Middle frontal gyrus (tissue), 1 donor: ENCODE data around the gene HIPK2.

Experiments
- DNase-seq: peaks from one replicate; pipeline ENCODE4 v3.0.0-alpha.2; 2015; ENCODE audit warnings: low spot score; ENCODE audit errors: extremely low spot score

Gene HIPK2

DNA sequence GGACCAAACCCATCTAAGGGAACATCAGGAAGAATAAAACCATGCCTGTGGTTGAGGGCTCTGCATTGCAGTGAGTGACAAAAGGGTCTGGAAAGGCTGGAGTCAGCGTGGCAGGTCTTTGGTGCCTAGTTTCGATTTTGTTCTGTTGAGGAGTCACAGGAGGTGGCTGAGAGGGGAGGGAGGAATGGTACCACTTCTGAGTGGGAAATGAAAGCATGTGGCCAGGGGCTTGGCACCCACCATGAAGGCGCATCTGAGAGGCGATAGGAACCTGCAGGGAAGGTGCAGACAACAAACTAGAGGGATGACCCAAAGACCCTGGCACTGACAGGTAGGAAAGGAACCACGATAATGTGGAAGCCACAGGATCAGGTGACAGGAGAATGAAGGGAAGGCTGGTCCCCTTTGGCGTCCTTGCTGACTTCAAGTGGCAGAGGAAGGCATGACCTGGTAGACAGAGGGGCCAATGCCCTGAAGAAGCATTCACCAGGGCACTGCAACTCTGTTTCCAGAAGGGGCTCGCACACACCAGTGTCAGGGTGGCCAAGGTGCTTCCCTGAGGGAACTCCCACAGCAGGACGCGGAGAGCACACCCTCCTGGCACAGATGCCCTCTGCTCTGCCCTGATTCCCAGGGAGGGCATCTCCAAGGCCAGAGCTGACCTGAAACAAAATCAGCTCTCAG lies 41.7 kb downstream of the HIPK2 start:
- DNase-seq = no peak

DNA sequence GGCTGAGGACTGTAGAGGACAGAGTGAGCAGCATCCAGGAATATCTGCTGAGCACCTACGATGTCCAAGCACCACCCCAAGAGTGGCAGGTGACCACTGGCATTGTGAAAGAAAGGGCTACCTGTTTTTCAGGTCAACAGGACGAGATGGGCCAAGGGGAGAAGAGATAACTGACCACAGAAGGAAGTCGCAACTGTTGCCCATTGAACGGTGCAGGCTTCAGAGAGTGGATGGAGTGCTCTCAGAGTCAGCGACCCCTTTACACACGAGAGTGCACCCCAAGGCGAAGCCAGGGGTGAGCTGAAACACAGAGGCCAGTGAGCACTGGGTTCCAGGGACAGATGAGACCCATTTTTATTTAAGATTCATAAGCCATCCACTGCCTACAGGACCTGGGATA lies 42.3 kb downstream of the HIPK2 start:
- DNase-seq = no peak

DNA sequence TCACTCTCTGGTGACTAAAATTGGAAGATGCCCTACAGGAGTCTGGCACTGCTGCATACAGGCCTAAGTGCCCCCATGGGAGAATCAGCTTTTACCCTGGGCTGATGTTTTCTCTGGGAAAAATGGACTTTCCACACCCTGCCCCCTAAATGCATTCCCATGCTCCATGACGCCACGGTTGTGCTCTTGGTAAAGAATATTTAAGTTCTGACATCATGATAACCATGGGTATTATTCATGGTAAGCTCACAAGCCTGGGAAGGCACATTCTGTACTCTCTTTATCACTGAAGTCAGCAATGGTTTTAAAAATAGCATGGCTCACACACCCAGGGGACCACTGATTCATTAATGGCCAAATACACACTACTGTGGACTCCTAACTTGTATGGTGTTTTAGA lies 43.4 kb downstream of the HIPK2 start:
- DNase-seq = no peak

DNA sequence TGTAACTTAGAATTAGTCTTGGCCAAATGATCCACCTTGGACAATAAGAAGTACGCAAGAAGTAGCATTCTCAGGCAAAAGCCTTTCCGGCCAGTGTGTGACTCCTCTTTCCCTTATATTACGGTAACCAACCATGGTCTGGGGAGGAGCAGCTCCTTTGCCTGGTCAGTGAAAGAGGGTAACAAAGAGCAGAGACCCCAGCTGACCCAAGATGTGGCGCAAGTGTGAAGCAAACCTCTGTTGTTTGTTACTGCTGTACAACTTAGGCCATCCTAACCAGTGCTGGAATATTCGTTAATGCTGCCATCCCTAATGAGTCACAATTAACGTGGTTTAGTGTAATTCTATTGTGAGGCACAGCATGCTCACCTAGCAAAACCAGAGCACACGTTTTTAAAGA lies 44.0 kb downstream of the HIPK2 start:
- no peak for DNase-seq

- DNase-seq = no peak
These were observed 45.2 kb downstream of the HIPK2 start for GRCh38 chr7:139732471-139733167.

DNA sequence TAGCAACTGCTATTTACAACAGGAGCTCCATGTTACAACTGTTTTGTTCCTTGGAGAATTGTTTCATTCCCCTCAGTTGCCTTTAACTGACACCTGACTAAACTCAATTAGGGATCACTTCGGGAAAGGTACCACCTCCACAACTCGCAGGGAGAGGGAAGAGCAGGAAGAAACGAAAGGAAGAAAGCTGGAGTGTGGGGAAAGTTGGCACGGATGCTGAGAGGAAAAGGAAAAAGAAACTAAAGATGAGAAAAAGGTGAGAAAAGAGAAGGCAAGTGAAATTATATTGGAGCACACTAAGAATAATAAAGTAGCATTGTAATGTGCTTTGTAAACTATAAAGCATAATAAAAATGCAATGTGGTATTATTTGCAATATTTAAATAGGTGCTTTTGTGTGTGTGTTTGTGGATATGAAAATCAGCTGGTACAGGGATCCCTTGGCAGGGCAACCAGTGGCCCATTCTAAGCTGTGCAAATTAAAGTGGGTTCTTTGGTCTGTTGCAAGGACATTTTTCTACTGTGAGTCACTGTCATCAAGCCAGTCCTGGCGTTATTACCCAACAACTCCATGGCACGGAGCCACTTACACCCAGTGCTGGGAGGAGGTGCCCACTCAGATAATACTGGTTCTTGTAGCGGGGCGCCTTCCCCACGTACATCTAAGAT lies 45.9 kb downstream of the HIPK2 start:
- no peak for DNase-seq

GRCh38 chr7:139730746-139731612 lies 46.8 kb downstream of the HIPK2 start:
- DNase-seq = no peak

- no peak for DNase-seq
These were observed 49.6 kb downstream of the HIPK2 start for GRCh38 chr7:139728203-139728602.

DNA sequence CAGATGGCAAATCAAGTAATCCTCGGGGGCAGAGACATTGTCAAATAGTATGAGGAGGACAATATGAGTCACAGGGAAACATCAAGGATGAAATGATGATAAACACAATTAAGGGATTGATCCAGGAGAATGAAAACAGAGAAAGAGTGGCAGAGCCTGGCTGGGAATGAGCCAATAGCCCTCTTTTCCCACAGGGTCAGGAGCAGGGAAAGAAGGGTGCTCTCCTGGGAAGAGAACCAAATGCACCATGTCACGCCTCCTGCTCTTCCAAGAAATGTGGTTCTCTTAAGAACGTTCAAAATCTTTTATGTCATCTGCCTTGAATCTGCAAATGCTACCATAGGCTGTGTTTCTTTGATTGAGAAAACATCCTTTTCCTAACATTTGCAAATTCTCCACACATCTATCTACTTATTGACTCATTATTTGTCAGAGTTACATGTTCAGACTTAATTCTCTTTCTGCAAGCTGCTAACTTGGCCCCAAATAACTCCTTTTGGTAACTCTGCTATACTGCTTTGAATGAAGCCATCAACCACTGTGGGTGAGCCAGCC lies 50.6 kb downstream of the HIPK2 start:
- DNase-seq = no peak

DNA sequence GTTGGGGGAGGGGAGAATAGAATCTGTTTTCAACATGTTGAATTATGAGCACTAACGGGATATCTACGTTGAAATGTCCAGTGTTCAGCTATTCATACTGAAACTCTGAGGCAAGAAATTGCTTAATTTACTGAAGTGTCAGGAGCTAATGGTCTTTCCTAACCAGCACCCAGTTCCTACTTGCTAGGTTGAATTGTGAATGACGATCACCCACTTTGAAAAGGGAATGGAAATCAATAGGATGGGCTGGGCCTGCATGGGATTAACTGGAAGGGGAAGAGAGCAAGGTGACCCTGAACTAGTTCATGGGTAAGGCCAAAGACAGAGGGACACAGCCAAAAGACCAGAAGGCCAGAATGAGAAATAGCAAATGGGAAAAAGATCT lies 51.3 kb downstream of the HIPK2 start:
- DNase-seq = no peak

- no peak for DNase-seq
These were observed 51.8 kb downstream of the HIPK2 start for GRCh38 chr7:139725858-139726484.

DNA sequence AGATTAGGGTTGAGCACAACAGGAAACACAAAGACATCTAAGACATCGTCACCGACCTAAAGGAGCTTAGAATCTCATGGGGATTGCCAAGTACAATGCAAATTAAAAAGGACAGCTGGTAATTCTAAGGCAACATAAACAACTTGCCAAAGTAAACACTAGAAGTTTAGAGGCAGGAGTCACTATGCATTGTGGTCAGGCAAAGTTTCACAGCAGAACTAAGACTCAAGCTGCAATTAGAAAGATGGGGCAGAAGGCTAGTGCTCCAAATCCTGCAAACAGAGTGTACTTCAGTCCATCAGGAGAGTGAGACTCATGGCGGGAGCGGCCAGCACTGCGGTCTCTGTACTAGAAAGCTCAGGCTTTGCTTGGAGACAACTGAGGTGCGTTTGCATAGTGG lies 52.7 kb downstream of the HIPK2 start:
- no peak for DNase-seq

DNA sequence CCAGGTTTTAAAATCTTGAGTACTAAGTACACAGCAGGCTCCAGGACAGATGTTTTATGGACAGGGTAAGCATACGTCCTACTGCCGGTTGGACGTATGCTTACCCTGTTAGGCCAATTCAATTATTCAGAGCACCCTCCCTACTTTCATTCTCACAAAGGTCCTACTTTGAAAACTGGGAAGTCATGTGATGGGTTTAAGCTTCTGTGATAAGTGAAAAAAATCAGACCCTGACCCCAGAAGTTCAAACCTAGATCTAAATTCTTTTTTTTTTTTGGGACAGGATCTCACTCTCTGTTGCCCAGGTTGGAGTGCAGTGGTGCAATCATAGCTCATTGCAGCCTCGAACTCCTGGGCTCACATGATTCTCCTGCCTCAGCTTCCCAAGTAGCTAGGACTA lies 55.2 kb downstream of the HIPK2 start:
- no peak for DNase-seq

DNA sequence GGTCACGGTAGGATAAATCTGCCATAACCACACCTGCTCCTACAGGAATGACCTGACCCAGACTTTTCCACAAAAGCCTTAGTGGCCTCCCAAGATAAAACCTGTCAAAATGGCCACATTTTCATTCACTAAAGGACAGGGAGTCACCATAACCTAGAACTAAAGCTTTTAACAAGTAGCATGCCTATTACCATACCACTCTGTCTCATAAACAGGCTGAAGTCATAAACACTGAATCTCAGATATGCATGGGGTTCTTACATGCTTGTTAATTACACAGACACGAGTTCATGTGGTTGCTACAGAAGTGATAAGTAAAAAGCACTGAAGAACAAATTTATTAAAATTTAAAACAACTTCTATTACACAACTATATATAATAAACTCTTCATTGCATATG lies 56.0 kb downstream of the HIPK2 start:
- DNase-seq = no peak

- no peak for DNase-seq
These were observed 56.4 kb downstream of the HIPK2 start for GRCh38 chr7:139721417-139721816.

DNA sequence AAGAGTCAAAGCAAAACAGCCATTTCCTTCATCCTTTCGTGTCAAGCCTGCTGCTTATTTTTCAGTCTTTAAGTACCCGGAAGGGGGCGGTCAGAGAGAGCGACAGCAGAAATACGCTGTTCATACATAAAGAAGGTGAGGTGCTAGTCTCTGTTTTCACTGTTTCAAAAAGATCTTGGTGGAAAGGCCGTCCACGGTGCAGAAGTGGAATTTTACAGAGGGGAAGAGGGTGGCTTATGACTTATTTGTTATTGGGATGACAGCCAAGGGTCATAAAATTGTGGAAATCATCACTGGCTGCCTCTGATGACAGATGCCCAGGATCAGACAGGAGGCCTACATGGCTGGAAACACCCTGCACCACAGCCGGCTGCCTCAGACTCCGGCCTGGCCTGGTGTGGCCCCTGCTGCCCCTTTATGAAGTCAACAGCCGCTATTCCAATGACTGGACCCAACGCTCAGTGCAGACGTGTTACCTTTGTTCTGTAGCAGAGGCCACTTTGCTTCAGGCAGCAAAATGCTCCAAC lies 57.0 kb downstream of the HIPK2 start:
- DNase-seq = no peak

DNA sequence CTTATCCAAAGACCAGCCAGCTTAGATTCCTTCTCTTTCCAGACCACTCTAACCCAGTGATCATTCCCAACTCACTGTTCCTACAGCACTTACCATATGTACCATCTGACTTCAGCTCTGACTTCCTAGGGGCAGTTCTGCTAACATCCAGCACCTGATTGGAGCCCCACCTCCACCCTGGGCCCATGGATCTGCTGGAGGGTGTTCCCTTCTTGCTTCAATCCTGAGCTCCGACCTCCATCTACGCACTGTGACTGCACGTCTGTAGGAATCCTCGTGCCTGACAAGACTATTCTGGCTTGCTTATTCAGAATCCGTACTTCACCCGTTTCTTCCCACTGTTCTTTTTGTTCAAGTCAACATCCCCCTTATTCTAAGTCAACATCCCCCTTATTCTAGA lies 57.6 kb downstream of the HIPK2 start:
- DNase-seq = no peak

DNA sequence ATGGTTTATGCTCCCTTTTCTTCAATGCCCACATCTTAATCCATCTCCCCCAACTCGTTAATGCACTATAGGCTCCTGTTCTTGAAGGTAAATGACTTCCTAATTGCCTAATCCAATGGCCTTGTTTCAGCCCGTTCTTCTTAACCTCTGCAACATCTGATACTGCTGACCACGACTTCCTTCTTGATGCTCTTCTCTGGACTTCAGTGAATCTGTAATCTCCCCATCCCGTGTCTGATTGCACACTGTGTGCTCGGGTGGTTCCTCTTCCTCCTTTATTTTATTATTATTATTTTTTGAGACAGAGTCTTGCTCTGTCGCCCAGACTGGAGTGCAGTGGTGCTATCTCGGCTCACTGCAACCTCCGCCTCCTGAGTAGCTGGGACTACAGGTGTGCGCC lies 58.9 kb downstream of the HIPK2 start:
- no peak for DNase-seq

GRCh38 chr7:139718141-139718540 lies 59.7 kb downstream of the HIPK2 start:
- no peak for DNase-seq

DNA sequence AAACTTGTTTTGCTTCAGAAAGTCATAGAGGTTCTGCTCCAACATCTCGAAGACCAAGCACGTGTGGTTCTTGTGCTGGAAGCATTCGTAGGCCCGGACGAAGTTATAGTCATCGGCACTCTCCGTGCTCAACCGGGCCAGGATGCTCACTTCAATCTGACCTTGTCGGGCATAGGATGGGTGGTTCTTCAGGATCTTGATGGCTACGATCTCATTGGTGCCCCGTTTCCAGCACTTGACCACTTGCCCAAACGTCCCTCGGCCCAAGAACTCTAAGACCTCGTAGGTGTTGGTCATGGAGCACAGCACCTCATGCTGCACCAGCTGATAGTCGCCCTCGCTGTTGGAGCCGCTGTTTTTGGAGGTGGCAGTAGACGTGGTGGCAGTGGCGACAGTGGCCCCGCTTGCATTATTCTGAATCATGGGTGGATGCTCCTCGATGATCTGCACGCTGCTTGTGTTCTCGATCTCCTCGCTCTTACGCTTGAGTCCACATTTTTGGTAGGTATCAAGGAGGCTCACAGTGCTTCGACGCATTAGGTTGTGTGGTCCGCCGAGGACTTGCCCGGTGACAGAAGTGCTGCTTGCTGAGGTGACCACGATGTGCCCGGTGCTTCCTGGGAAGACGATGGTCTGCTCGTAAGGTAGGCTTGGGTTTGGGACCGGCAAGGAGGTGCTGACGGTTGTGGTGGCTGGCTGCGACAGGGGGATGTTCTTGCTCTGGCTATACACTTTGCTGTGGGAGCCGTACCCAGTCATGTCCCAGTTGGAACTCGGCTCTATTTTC lies 61.4 kb downstream of the HIPK2 start:
- no peak for DNase-seq
